Neural progenitor cell (in vitro differentiated cells): Measurements from ENCODE around the gene HLA-E.

Experiments used
- EZH2 ChIP-seq: fragments of 200-600 bp; sonication (generic); IDR thresholded peaks from 2 replicates; pipeline ENCODE4 v1.6.1; 2017; ENCODE audit warnings: antibody characterized with exemption, mild to moderate bottlenecking, moderate library complexity
- EZH2phosphoT487 ChIP-seq: fragments of 200-600 bp; sonication (generic); IDR thresholded peaks from 2 replicates; pipeline ENCODE4 v1.6.1; 2017; ENCODE audit warnings: antibody characterized with exemption
- TF ChIP-seq, protein P1 (sequence below): fragments of 200-600 bp; sonication (generic); IDR thresholded peaks from 2 replicates; pipeline ENCODE4 v1.5.1; 2017; ENCODE audit warnings: antibody characterized with exemption, mild to moderate bottlenecking

DNA sequence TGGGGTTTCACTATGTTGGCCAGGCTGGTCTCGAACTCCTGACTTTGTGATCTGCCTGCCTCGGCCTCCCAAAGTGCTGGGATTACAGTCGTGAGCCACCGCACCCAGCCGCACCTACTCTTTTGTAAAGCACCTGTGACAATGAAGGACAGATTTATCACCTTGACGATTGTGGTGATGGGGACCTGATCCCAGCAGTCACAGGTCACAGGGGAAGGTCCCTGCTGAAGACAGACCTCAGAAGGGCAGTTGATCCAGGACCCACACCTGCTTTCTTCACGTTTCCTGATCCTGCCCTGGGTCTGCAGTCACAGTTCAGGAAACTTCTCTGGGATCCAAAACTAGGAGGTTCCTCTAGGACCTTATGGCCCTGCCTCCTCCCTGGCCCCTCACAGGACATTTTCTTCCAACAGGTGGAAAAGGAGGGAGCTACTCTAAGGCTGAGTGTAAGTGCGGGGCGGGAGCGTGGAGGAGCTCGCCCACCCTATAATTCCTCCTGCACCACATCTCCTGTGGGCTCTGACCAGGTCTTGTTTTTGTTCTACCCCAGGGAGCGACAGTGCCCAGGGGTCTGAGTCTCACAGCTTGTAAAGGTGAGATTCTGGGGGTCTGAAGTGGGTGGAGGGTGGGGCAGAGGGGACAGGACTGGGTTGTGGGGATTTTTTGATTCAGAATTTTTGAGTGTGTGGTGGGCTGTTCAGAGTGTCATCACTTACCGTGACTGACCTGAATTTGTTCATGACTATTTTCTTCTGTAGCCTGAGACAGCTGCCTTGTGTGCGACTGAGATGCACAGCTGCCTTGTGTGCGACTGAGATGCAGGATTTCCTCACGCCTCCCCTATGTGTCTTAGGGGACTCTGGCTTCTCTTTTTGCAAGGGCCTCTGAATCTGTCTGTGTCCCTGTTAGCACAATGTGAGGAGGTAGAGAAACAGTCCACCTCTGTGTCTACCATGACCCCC lies 3.0 kb downstream of the HLA-E start:
- TF ChIP-seq EZH2: no peak
- TF ChIP-seq, protein P1, sequence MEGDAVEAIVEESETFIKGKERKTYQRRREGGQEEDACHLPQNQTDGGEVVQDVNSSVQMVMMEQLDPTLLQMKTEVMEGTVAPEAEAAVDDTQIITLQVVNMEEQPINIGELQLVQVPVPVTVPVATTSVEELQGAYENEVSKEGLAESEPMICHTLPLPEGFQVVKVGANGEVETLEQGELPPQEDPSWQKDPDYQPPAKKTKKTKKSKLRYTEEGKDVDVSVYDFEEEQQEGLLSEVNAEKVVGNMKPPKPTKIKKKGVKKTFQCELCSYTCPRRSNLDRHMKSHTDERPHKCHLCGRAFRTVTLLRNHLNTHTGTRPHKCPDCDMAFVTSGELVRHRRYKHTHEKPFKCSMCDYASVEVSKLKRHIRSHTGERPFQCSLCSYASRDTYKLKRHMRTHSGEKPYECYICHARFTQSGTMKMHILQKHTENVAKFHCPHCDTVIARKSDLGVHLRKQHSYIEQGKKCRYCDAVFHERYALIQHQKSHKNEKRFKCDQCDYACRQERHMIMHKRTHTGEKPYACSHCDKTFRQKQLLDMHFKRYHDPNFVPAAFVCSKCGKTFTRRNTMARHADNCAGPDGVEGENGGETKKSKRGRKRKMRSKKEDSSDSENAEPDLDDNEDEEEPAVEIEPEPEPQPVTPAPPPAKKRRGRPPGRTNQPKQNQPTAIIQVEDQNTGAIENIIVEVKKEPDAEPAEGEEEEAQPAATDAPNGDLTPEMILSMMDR: no peak
- TF ChIP-seq EZH2phosphoT487: no peak
